DMS 273 treated with DMSO at 0.1 percent for 48 hours (cell line): ENCODE results near the gene SLC35B3.
"Not testable (repeated sequence)": the region's sequence is repeated elsewhere in the genome, so short reads cannot be mapped to it uniquely, and the experiment has no call there.

Source experiments
- DNase-seq: peaks from one replicate; lab custom pipeline; 2025; lab: John Stamatoyannopoulos, UW

The SLC35B3 gene

GRCh38 chr6:8435093-8435844 lies at the start of gene SLC35B3:
Gene SLC35B3, minus strand, starts transcription at chr6:8435545.
- peak; percentile 76 for DNase-seq

- DNase-seq: no peak
These were observed 48.3 kb upstream of the SLC35B3 start for GRCh38 chr6:8483650-8484049.

- DNase-seq: peak; percentile 3
These were observed 46.4 kb upstream of the SLC35B3 start for GRCh38 chr6:8481727-8482126.

GRCh38 chr6:8478418-8478817 lies 43.1 kb upstream of the SLC35B3 start:
- DNase-seq: no peak

- no peak for DNase-seq
These were observed 41.3 kb upstream of the SLC35B3 start for GRCh38 chr6:8476656-8477055.

GRCh38 chr6:8468552-8469356 lies 33.4 kb upstream of the SLC35B3 start:
- no peak for DNase-seq

GRCh38 chr6:8462694-8463093 lies 27.3 kb upstream of the SLC35B3 start:
- no peak for DNase-seq

- DNase-seq: no peak
These were observed 26.8 kb upstream of the SLC35B3 start for GRCh38 chr6:8462169-8462568.

GRCh38 chr6:8446391-8446790 lies 11.0 kb upstream of the SLC35B3 start:
- no peak for DNase-seq

- DNase-seq: not testable (repeated sequence)
These were observed 10.6 kb upstream of the SLC35B3 start for GRCh38 chr6:8445930-8446329.

- no peak for DNase-seq
These were observed 6.8 kb upstream of the SLC35B3 start for GRCh38 chr6:8442150-8442549.

GRCh38 chr6:8441452-8441851 lies 6.1 kb upstream of the SLC35B3 start:
- no peak for DNase-seq

- DNase-seq: no peak
These were observed 4.4 kb upstream of the SLC35B3 start for GRCh38 chr6:8439601-8440268.

GRCh38 chr6:8437813-8438212 lies 2.5 kb upstream of the SLC35B3 start:
- no peak for DNase-seq

GRCh38 chr6:8436966-8437365 lies 1.6 kb upstream of the SLC35B3 start:
- no peak for DNase-seq

- DNase-seq: no peak
These were observed 462 bp upstream of the SLC35B3 start for GRCh38 chr6:8435845-8436168.

GRCh38 chr6:8434727-8435092 lies 635 bp downstream of the SLC35B3 start:
- no peak for DNase-seq

- no peak for DNase-seq
These were observed 2.7 kb downstream of the SLC35B3 start for GRCh38 chr6:8432614-8433013.

GRCh38 chr6:8429821-8430220 lies 5.5 kb downstream of the SLC35B3 start:
- DNase-seq: no peak

GRCh38 chr6:8426544-8426943 lies 8.8 kb downstream of the SLC35B3 start:
- not testable (repeated sequence) for DNase-seq

- no peak for DNase-seq
These were observed 15.2 kb downstream of the SLC35B3 start for GRCh38 chr6:8420031-8420588.

GRCh38 chr6:8415913-8416312 lies 19.4 kb downstream of the SLC35B3 start:
- no peak for DNase-seq

- no peak for DNase-seq
These were observed 20.1 kb downstream of the SLC35B3 start for GRCh38 chr6:8415280-8415679.
